Measurements from ENCODE around the gene CARD11.
"Not testable (repeated sequence)": the region's sequence is repeated elsewhere in the genome, so short reads cannot be mapped to it uniquely, and the experiment has no call there.

The CARD11 gene

DNA sequence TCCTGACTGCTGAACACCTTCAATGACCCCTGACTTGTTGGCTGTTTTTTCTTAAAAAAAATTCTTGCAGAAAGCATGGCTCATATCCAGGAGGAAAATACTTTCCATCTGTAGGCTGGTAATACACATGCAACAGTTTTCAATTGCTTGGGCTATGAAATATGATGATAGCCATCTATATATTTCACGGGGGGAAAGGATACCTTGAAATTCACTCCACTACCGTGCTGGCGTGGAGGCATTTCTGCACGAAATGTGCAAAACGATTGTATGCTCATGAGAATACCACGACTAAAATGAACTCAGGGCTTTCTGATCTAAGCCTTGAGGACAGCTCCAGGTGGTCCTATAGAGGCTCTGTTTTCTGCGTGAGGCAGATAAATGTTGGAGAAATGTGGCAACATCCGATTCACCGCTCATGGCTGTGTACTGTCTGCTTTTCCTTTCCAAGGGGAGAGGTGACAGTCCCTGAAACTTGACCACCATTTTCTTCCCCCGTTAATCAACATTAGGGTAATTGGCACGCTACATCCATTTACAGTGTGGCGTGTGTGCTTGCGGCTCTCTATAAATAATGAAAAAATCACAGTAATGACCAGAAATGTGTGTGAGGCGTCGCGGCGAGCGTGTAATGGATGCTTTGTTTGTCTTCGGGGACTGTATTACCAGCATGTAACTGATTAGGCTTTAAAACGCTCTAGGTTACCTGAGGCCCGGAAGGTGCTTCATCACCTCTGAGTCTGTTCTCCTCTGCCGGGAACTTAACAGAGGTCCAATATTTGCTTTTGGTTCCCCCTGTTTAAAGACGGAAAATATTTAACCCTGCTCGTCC, 12.8 kb upstream of the CARD11 start:
- DNase-seq (ENCODE audit: low read depth), result no peak
- no peak overlapping the region for H3K4me3 ChIP-seq (ENCODE audit: control insufficient read depth, low read depth, low read length)
- TF ChIP-seq, protein P1, sequence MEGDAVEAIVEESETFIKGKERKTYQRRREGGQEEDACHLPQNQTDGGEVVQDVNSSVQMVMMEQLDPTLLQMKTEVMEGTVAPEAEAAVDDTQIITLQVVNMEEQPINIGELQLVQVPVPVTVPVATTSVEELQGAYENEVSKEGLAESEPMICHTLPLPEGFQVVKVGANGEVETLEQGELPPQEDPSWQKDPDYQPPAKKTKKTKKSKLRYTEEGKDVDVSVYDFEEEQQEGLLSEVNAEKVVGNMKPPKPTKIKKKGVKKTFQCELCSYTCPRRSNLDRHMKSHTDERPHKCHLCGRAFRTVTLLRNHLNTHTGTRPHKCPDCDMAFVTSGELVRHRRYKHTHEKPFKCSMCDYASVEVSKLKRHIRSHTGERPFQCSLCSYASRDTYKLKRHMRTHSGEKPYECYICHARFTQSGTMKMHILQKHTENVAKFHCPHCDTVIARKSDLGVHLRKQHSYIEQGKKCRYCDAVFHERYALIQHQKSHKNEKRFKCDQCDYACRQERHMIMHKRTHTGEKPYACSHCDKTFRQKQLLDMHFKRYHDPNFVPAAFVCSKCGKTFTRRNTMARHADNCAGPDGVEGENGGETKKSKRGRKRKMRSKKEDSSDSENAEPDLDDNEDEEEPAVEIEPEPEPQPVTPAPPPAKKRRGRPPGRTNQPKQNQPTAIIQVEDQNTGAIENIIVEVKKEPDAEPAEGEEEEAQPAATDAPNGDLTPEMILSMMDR (conservative IDR thresholded peaks at IDR 0.05; ENCODE audit: control insufficient read depth, insufficient read depth, low read depth, low read length), result no peak

DNA sequence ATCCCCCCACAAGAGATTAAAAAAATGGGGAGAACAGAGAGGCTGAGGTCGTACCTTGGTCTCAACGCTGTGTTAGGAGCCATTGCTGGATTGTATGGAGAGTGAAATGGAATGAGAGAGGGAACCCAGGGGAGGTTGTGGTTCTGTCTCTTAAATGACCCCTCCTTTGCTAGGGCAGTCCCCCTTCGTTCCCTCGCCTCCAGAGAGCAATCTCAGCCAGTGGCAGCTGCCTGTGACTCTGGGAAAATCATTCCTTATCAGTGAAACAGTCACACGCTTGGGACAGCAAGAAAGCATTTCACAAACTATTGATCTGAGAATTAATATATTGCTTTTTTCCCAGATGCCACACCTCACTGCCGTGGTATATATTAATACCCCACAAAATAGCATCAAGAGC, 12.0 kb upstream of the CARD11 start:
- TF ChIP-seq, protein P1 (conservative IDR thresholded peaks at IDR 0.05; ENCODE audit: control insufficient read depth, insufficient read depth, low read depth, low read length), result no peak
- no peak overlapping the region for H3K4me3 ChIP-seq (ENCODE audit: control insufficient read depth, low read depth, low read length)
- no peak for DNase-seq (ENCODE audit: low read depth)

DNA sequence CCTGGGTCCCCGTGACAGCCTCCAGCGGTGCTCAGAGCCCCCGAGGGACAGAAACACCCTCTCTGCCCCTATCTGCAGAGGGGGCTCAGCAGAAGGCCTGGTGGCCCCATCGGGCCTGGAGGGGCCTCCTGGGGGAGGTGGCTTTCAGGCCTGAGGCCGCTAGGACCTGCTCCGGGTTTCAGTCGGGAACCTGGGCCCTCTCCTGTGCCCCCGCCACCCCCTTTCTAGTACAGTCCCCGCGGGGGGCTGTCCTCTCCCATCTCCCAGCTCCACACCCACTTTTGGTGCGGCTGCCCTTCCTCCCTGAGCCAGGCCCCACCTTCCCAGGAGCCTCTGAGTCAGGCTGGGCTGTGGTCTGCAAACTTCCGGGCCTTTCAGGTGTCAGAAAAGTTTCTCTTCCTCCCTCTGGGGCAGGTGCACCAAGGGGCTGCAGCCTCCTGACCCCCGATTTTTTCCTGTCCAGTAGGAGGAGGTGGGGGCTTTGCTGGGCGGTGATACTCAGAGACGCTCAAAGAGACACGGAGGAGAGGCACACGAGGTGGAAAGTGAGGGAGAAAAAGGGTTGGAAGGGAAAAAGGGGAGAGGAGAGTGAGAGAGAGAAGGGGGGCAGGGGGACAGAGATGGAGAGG, 692 bp downstream of the CARD11 start:
- TF ChIP-seq, protein P1 (conservative IDR thresholded peaks at IDR 0.05; ENCODE audit: control insufficient read depth, insufficient read depth, low read depth, low read length), result no peak
- no peak for DNase-seq (ENCODE audit: low read depth)
- no peak overlapping the region for H3K4me3 ChIP-seq (ENCODE audit: control insufficient read depth, low read depth, low read length)

DNA sequence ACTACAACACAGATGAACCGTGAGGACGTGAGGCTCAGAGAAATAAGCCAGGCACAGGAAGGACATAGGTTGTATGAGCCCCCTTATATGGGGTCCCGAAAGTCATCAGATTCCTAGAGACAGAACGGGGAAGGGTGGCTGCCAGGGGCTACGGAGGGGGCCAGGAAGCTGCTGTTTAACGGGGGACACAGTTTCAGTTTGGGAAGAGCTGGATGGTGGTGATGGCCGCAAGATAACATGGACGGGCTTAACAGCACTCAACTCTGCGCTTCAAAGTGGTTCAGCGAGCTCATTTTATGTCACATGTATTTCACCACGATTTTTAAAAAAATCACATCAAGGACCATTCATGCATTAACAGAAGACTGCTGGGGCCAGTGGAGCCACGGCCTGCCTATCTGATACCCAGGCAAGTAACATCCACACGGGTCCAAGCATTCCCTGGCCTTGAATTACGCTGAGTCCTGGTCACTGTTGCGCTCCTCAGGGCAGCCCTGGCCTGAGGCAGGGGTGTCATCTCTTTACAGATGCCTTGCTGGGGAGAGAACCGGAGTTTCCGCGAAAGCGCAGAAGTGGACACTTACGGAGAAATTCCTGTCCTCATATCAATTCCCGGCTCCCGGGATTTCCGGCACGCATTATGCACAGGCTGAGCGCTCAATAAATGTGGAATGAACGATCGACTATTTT, 1.5 kb downstream of the CARD11 start:
- no peak for DNase-seq (ENCODE audit: low read depth)
- TF ChIP-seq, protein P1 (conservative IDR thresholded peaks at IDR 0.05; ENCODE audit: control insufficient read depth, insufficient read depth, low read depth, low read length), result no peak
- H3K4me3 ChIP-seq (ENCODE audit: control insufficient read depth, low read depth, low read length), result no peak overlapping the region

DNA sequence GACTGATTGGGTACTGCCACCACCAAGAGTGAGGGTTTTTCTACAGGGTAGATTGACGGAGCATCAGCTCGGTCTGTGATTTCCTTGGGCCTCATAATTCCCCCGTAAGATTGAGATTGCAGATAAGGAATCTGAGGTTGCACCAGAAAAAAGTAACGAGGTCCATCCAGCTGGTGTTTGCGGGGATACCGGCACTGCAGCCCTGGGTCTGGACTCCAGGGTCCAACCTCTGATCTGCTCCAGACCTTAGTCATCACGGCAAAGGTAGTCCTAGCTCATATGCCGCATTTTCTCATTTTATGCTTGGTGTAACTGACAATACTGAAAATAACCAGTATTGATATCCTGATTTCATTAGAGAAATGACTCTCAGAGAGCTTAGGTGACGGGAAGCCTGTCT, 3.9 kb downstream of the CARD11 start:
- TF ChIP-seq, protein P1 (conservative IDR thresholded peaks at IDR 0.05; ENCODE audit: control insufficient read depth, insufficient read depth, low read depth, low read length), result no peak
- no peak overlapping the region for H3K4me3 ChIP-seq (ENCODE audit: control insufficient read depth, low read depth, low read length)
- no peak for DNase-seq (ENCODE audit: low read depth)

DNA sequence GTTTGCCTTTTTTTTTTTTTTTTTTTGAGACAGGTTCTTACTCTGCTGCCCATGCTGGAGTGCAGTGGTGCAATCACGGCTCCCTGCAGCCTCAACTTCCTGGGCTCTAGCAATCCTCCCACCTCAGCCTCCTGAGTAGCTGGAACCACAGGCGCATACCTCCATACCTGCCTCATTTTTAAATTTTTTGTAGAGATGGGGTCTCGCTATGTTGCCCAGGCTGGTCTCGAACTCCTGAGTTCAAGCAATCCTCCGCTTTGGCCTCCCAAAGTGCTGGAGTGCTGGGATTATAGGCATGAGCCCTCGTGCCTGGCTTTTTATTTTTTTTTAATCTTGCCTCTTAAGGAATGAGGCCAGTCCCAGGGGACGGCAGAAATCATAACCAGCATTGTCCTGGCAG, 5.7 kb downstream of the CARD11 start:
- DNase-seq (ENCODE audit: low read depth); H3K4me3 ChIP-seq (ENCODE audit: control insufficient read depth, low read depth, low read length): not testable (repeated sequence)

DNA sequence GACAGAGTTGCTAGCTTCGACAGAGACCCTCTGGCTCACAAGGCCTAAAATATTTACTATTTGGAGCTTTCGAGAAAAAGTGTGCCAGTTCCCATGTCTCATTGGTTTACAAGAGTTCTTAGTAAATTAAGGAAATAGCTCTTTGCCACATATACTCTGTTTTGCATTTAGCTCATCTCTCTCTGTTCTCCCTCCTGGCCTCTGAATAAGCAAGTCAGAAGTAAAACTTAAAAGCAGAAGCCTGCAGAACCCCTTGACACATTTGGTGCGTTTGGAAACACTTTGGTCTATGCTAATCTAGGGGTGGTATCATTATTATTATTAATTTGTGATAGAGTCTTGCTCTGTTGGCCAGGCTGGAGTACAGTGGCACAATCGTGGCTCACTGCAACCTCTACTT, 6.4 kb downstream of the CARD11 start:
- TF ChIP-seq, protein P1 (conservative IDR thresholded peaks at IDR 0.05; ENCODE audit: control insufficient read depth, insufficient read depth, low read depth, low read length), result no peak
- no peak overlapping the region for H3K4me3 ChIP-seq (ENCODE audit: control insufficient read depth, low read depth, low read length)

More for the DNA sequence above, 6.4 kb downstream of the CARD11 start:
- DNase-seq (ENCODE audit: low read depth), result no peak
